Neural progenitor cell (in vitro differentiated cells): ENCODE data around the gene OSGIN1. TPM values are rescaled to one million over a fixed set of nuclear protein-coding genes. Genes with fewer than 3 reads are reported as not detected.

Source experiments
- DNase-seq: peaks from one replicate; pipeline ENCODE4 v3.0.0-alpha.2; 2016; ENCODE audit warnings: low spot score
- H2AFZ ChIP-seq: fragments of 200-600 bp; sonication (generic); replicated peaks from 2 replicates; pipeline ENCODE4 v1.6.1; 2016; ENCODE audit warnings: antibody characterized with exemption
- H3F3A ChIP-seq: fragments of 200-600 bp; sonication (generic); 2 replicates; pipeline ENCODE4 v1.6.1; 2016; ENCODE audit warnings: antibody characterized with exemption, low read depth
- H3K27ac ChIP-seq: fragments of 200-600 bp; sonication (generic); 2 replicates; pipeline ENCODE4 v1.5.1; 2016; ENCODE audit warnings: mild to moderate bottlenecking
- H3K27me3 ChIP-seq: fragments of 200-600 bp; sonication (generic); 2 replicates; pipeline ENCODE4 v1.6.1; 2016; ENCODE audit warnings: mild to moderate bottlenecking, moderate library complexity
- H3K36me3 ChIP-seq: fragments of 200-600 bp; sonication (generic); 2 replicates; pipeline ENCODE4 v1.5.1; 2016
- H3K4me1 ChIP-seq: fragments of 200-600 bp; sonication (generic); 2 replicates; pipeline ENCODE4 v1.6.1; 2016; ENCODE audit warnings: mixed run types
- H3K4me2 ChIP-seq: fragments of 200-600 bp; sonication (generic); 2 replicates; pipeline ENCODE4 v1.6.1; 2016
- H3K4me3 ChIP-seq: fragments of 200-600 bp; sonication (generic); 2 replicates; pipeline ENCODE4 v1.5.1; 2016
- H3K79me2 ChIP-seq: fragments of 200-600 bp; sonication (generic); 2 replicates; pipeline ENCODE4 v1.6.1; 2016; ENCODE audit warnings: low read depth
- H3K9ac ChIP-seq: fragments of 200-600 bp; sonication (generic); 2 replicates; pipeline ENCODE4 v1.6.1; 2016
- H3K9me3 ChIP-seq: fragments of 200-600 bp; sonication (generic); 2 replicates; pipeline ENCODE4 v1.5.1; 2016; ENCODE audit warnings: low read depth
- H4K20me1 ChIP-seq: fragments of 200-600 bp; sonication (generic); 2 replicates; pipeline ENCODE4 v1.6.1; 2016; ENCODE audit warnings: low read depth
- H3K27ac Mint-ChIP-seq: 3 replicates; pipeline ENCODE4 v1.8.0; 2021; ENCODE audit warnings: mixed read lengths
- H3K27me3 Mint-ChIP-seq: 2 replicates; pipeline ENCODE4 v1.8.0; 2022; ENCODE audit warnings: low read depth, mild to moderate bottlenecking, inconsistent platforms, moderate library complexity, mixed read lengths; ENCODE audit not compliant: insufficient read depth
- H3K36me3 Mint-ChIP-seq: 3 replicates; pipeline ENCODE4 v1.8.0; 2021; ENCODE audit warnings: mixed read lengths
- H3K4me1 Mint-ChIP-seq: 3 replicates; pipeline ENCODE4 v1.8.0; 2021; ENCODE audit warnings: mixed read lengths
- H3K4me3 Mint-ChIP-seq: 3 replicates; pipeline ENCODE4 v1.8.0; 2021; ENCODE audit warnings: mild to moderate bottlenecking, moderate library complexity, mixed read lengths
- H3K9me3 Mint-ChIP-seq: 3 replicates; pipeline ENCODE4 v1.8.0; 2020; ENCODE audit warnings: mixed read lengths
- CTCF ChIP-seq: fragments of 200-600 bp; sonication (generic); IDR thresholded peaks from 2 replicates; pipeline ENCODE4 v1.5.1; 2017; ENCODE audit warnings: antibody characterized with exemption, mild to moderate bottlenecking
- EZH2 ChIP-seq: fragments of 200-600 bp; sonication (generic); IDR thresholded peaks from 2 replicates; pipeline ENCODE4 v1.6.1; 2017; ENCODE audit warnings: antibody characterized with exemption, mild to moderate bottlenecking, moderate library complexity
- EZH2phosphoT487 ChIP-seq: fragments of 200-600 bp; sonication (generic); IDR thresholded peaks from 2 replicates; pipeline ENCODE4 v1.6.1; 2017; ENCODE audit warnings: antibody characterized with exemption
- total RNA-seq: library from RNA; depleted of rRNA; stranded (reverse); fragments of >200 nt; gene quantifications from 2 replicates; pipeline ENCODE4 v1.2.3, GENCODE V29; 2015; ENCODE audit warnings: low replicate concordance

OSGIN1 gene
- total RNA-seq = 0.77 TPM in 1 of 2 replicates, not detected in the other

GRCh38 chr16:83952940-83953795, at the start of gene OSGIN1:
Gene OSGIN1 (plus strand): TSS chr16:83953240. CDS start chr16:83957672, 4,432 bp downstream.
- Histone ChIP-seq H3K9ac (no peak within 1 kb of the TSS), H3K4me3 (peak within 1 kb of the TSS; percentile 38), H3K27ac (no peak within 1 kb of the TSS), H3K27me3 (peaks cover 20% of the 10 kb centered on the region), H3K79me2 (no peaks in the 10 kb centered on the region), H3K4me1 (peaks cover 10% of the 10 kb centered on the region), H4K20me1 (no peaks in the 10 kb centered on the region), H3K4me2 (peak within 1 kb of the TSS; percentile 69), H3K9me3 (no peaks in the 10 kb centered on the region), H2AFZ (peak within 1 kb of the TSS; percentile 45), H3F3A (peaks cover 11% of the 10 kb centered on the region), H3K36me3 (no peaks in the 10 kb centered on the region)
- Mint-ChIP-seq H3K36me3 (no peaks in the 10 kb centered on the region), H3K27me3 (peaks cover 6% of the 10 kb centered on the region), H3K4me1 (peaks cover 13% of the 10 kb centered on the region), H3K4me3 (no peak within 1 kb of the TSS), H3K27ac (peak within 1 kb of the TSS; percentile 81), H3K9me3 (peaks cover 7% of the 10 kb centered on the region)
- DNase-seq = peak; percentile 59
- no peak for TF ChIP-seq EZH2phosphoT487
- no peak for TF ChIP-seq EZH2
- TF ChIP-seq CTCF = no peak

- Histone ChIP-seq H3K79me2 (peaks cover 13% of the 10 kb centered on the region), H3F3A (peaks cover 8% of the 10 kb centered on the region), H3K9ac (no peak overlapping the region), H2AFZ (no peak overlapping the region), H3K9me3 (no peaks in the 10 kb centered on the region), H3K4me1 (peaks cover 10% of the 10 kb centered on the region), H3K4me3 (no peak overlapping the region), H3K27me3 (no peaks in the 10 kb centered on the region), H3K36me3 (no peaks in the 10 kb centered on the region), H4K20me1 (peaks cover 13% of the 10 kb centered on the region), H3K27ac (no peak overlapping the region), H3K4me2 (no peak overlapping the region)
- H3K27me3 Mint-ChIP-seq = peaks cover 9% of the 10 kb centered on the region
- no peaks in the 10 kb centered on the region for H3K9me3 Mint-ChIP-seq
- TF ChIP-seq EZH2 = no peak
- TF ChIP-seq CTCF = no peak
- no peak for TF ChIP-seq EZH2phosphoT487
- peaks cover 6% of the 10 kb centered on the region for H3K36me3 Mint-ChIP-seq
- H3K4me3 Mint-ChIP-seq = no peak overlapping the region
- peak overlapping the region; percentile 44 for H3K27ac Mint-ChIP-seq
- no peak for DNase-seq
- peaks cover 58% of the 10 kb centered on the region for H3K4me1 Mint-ChIP-seq
Measured at GRCh38 chr16:83903751-83904150, 49.3 kb upstream of the OSGIN1 start.

- DNase-seq = no peak
- H3K36me3 ChIP-seq = no peaks in the 10 kb centered on the region
- no peaks in the 10 kb centered on the region for H3K9me3 ChIP-seq
- Mint-ChIP-seq H3K27ac (no peak overlapping the region), H3K36me3 (peaks cover 16% of the 10 kb centered on the region), H3K9me3 (no peaks in the 10 kb centered on the region), H3K4me3 (no peak overlapping the region), H3K4me1 (peaks cover 59% of the 10 kb centered on the region), H3K27me3 (peaks cover 4% of the 10 kb centered on the region)
- H3K79me2 ChIP-seq = no peaks in the 10 kb centered on the region
- H3K27ac ChIP-seq = no peak overlapping the region
- no peak for TF ChIP-seq EZH2
- no peak for TF ChIP-seq CTCF
- no peak for TF ChIP-seq EZH2phosphoT487
- H3K9ac ChIP-seq = no peak overlapping the region
- H4K20me1 ChIP-seq = no peaks in the 10 kb centered on the region
- peaks cover 12% of the 10 kb centered on the region for H3F3A ChIP-seq
- H3K4me3 ChIP-seq = no peak overlapping the region
- no peak overlapping the region for H3K4me2 ChIP-seq
- H2AFZ ChIP-seq = no peak overlapping the region
- H3K27me3 ChIP-seq = no peaks in the 10 kb centered on the region
- H3K4me1 ChIP-seq = peaks cover 16% of the 10 kb centered on the region
Measured at GRCh38 chr16:83906683-83907082, 46.4 kb upstream of the OSGIN1 start.
